Karpas-422 (cell line): ENCODE measurements around the gene CKM. TPM values are rescaled to one million over a fixed set of nuclear protein-coding genes. Genes with fewer than 3 reads are reported as not detected.

ENCODE experiments used
- DNase-seq: peaks from one replicate; pipeline ENCODE4 v3.0.0-alpha.2; 2015
- H2AFZ ChIP-seq: fragments of 200-600 bp; sonication (generic); 2 replicates; pipeline ENCODE4 v1.6.1; 2014; ENCODE audit warnings: antibody characterized with exemption, low read length, mixed read lengths
- H3K27ac ChIP-seq: fragments of 200-600 bp; sonication (generic); 2 replicates; pipeline ENCODE4 v1.5.1; 2014; ENCODE audit warnings: mild to moderate bottlenecking, low read length, moderate library complexity
- H3K27me3 ChIP-seq: fragments of 200-600 bp; sonication (generic); 2 replicates; pipeline ENCODE4 v1.6.1; 2014; ENCODE audit warnings: low read length, mixed read lengths
- H3K36me3 ChIP-seq: fragments of 200-600 bp; sonication (generic); 2 replicates; pipeline ENCODE4 v1.6.1; 2014; ENCODE audit warnings: low read length, mixed read lengths; ENCODE audit not compliant: insufficient read depth
- H3K4me1 ChIP-seq: fragments of 200-600 bp; sonication (generic); 2 replicates; pipeline ENCODE4 v1.6.1; 2014; ENCODE audit warnings: mild to moderate bottlenecking, low read length, mixed read lengths
- H3K4me2 ChIP-seq: fragments of 200-600 bp; sonication (generic); 2 replicates; pipeline ENCODE4 v1.6.1; 2014; ENCODE audit warnings: low read length, low read depth, mild to moderate bottlenecking; ENCODE audit not compliant: poor library complexity, severe bottlenecking
- H3K4me3 ChIP-seq: fragments of 200-600 bp; sonication (generic); 2 replicates; pipeline ENCODE4 v1.5.1; 2014; ENCODE audit warnings: mild to moderate bottlenecking, antibody characterized with exemption, low read length, mixed read lengths
- H3K79me2 ChIP-seq: fragments of 200-600 bp; sonication (generic); 2 replicates; pipeline ENCODE4 v1.6.1; 2014; ENCODE audit warnings: mild to moderate bottlenecking, low read length, mixed read lengths
- H3K9ac ChIP-seq: fragments of 200-600 bp; sonication (generic); 2 replicates; pipeline ENCODE4 v1.6.0; 2014; ENCODE audit warnings: low read length
- H3K9me2 ChIP-seq: fragments of 200-600 bp; sonication (generic), shearing (Covaris generic); replicated peaks from 2 replicates; pipeline ENCODE4 v1.6.0; 2014; ENCODE audit warnings: mild to moderate bottlenecking, low read length, moderate library complexity; ENCODE audit not compliant: insufficient read depth
- H3K9me3 ChIP-seq: fragments of 300-700, 200-600 bp; sonication (generic); 2 replicates; pipeline ENCODE4 v1.6.1; 2014; ENCODE audit warnings: low read length, mixed read lengths
- H4K20me1 ChIP-seq: fragments of 200-600 bp; sonication (generic); 2 replicates; pipeline ENCODE4 v1.6.1; 2014; ENCODE audit warnings: mild to moderate bottlenecking, antibody characterized with exemption, low read length, low read depth; ENCODE audit not compliant: insufficient read depth
- total RNA-seq: library from RNA; depleted of rRNA; stranded (reverse); fragments of >200 nt; shearing (Covaris generic); gene quantifications from 2 replicates; pipeline ENCODE4 v1.2.3, GENCODE V29; 2014; ENCODE audit warnings: low replicate concordance

Gene CKM
- total RNA-seq, 1 experiment from 2014 or later = not detected

DNA sequence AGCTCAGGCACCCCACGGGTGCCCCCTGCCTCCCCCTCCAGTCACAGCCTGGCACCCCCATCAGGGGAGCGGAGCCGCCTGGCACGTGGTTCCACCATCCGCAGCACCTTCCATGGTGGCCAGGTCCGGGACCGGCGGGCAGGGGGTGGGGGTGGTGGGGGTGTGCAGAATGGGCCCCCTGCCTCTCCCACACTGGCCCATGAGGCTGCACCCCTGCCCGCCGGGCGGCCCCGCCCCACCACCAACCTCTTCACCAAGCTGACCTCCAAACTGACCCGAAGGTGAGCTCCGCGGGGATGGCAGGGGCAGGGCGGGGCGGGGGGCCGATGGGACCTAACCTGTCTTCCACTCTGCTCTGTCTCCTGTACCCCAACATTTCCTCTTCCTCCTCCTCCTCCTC, 25.0 kb downstream of the CKM start:
- H3K36me3 ChIP-seq = no peaks in the 10 kb centered on the region; the same call in 1 of the 2 replicates
- H3K4me1 ChIP-seq = no peaks in the 10 kb centered on the region
- no peaks in the 10 kb centered on the region for H3K9me2 ChIP-seq
- H3K4me3 ChIP-seq = no peak overlapping the region
- no peak overlapping the region for H3K9ac ChIP-seq
- no peaks in the 10 kb centered on the region for H4K20me1 ChIP-seq
- H3K4me2 ChIP-seq = no peak overlapping the region
- H3K27ac ChIP-seq = no peak overlapping the region
- H2AFZ ChIP-seq = no peak overlapping the region
- DNase-seq = no peak
- H3K9me3 ChIP-seq = no peaks in the 10 kb centered on the region
- no peaks in the 10 kb centered on the region for H3K27me3 ChIP-seq
- H3K79me2 ChIP-seq = no peaks in the 10 kb centered on the region

DNA sequence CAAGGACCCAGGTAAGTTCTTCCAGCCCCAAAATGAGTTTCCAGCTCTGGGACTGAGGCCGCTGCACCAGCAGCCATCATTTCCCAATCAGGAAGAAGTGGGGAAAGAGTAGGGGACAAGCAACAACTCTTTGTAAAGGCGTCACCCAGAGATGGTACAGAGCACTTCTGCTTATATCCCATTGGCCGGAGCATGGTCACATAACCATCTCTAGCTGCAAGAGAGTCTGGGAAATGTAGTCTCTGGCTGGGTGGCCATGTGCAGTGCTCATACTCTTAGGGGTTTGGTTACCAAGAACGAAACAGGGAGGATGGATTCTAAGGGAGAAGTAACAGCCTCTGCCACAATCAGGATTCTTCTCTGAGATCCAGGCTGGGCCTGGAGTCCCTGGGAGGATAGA, 26.3 kb downstream of the CKM start:
- Histone ChIP-seq H3K9ac (no peak overlapping the region), H3K79me2 (no peaks in the 10 kb centered on the region), H3K4me2 (no peak overlapping the region), H3K27ac (no peak overlapping the region), H3K9me2 (no peaks in the 10 kb centered on the region), H3K36me3 (no peaks in the 10 kb centered on the region; the same call in 1 of the 2 replicates), H4K20me1 (no peaks in the 10 kb centered on the region), H3K4me3 (no peak overlapping the region), H3K27me3 (no peaks in the 10 kb centered on the region), H2AFZ (no peak overlapping the region), H3K9me3 (no peaks in the 10 kb centered on the region), H3K4me1 (no peaks in the 10 kb centered on the region)
- DNase-seq = no peak

GRCh38 chr19:45295873-45296272, 26.8 kb downstream of the CKM start:
- Histone ChIP-seq H3K4me1 (no peaks in the 10 kb centered on the region), H3K79me2 (no peaks in the 10 kb centered on the region), H3K4me2 (no peak overlapping the region), H3K4me3 (no peak overlapping the region), H3K9me2 (no peaks in the 10 kb centered on the region), H3K27ac (no peak overlapping the region), H3K27me3 (no peaks in the 10 kb centered on the region), H2AFZ (no peak overlapping the region), H3K9ac (no peak overlapping the region), H4K20me1 (no peaks in the 10 kb centered on the region), H3K9me3 (no peaks in the 10 kb centered on the region), H3K36me3 (no peaks in the 10 kb centered on the region; the same call in 1 of the 2 replicates)
- no peak for DNase-seq

- Histone ChIP-seq H3K9me2 (no peaks in the 10 kb centered on the region), H3K9me3 (no peaks in the 10 kb centered on the region), H4K20me1 (no peaks in the 10 kb centered on the region), H3K36me3 (no peaks in the 10 kb centered on the region; the same call in 1 of the 2 replicates), H3K4me2 (no peak overlapping the region), H3K4me1 (no peaks in the 10 kb centered on the region), H3K27me3 (no peaks in the 10 kb centered on the region), H3K9ac (no peak overlapping the region), H3K4me3 (no peak overlapping the region), H3K79me2 (no peaks in the 10 kb centered on the region), H3K27ac (no peak overlapping the region), H2AFZ (no peak overlapping the region)
- DNase-seq = no peak
These were observed 28.2 kb downstream of the CKM start for GRCh38 chr19:45294291-45295029.

DNA sequence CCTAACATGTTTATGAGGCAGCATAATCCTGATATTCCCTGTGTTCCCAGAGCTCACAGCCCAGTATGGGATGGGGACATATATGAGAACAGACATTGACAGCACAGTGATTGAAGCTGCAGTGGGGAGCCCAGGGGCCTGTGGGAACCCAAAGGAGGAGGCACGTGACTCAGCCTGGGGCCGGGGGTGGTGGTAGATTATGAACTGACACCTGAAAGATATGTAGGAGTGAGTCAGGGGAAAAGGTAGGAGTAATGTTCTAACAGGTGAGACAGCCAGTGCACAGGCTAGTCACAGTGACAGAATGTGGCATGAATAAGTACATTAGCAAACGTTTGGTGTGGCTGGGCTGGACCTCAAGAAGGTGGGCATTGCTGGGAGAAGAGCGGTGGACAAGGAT, 29.0 kb downstream of the CKM start:
- no peaks in the 10 kb centered on the region; the same call in 1 of the 2 replicates for H3K36me3 ChIP-seq
- H2AFZ ChIP-seq = no peak overlapping the region
- no peaks in the 10 kb centered on the region for H4K20me1 ChIP-seq
- H3K9me2 ChIP-seq = no peaks in the 10 kb centered on the region
- no peak overlapping the region for H3K9ac ChIP-seq
- no peaks in the 10 kb centered on the region for H3K27me3 ChIP-seq
- no peak for DNase-seq
- no peaks in the 10 kb centered on the region for H3K4me1 ChIP-seq
- no peaks in the 10 kb centered on the region for H3K79me2 ChIP-seq
- H3K4me2 ChIP-seq = no peak overlapping the region
- no peaks in the 10 kb centered on the region for H3K9me3 ChIP-seq
- H3K27ac ChIP-seq = no peak overlapping the region
- H3K4me3 ChIP-seq = no peak overlapping the region

DNA sequence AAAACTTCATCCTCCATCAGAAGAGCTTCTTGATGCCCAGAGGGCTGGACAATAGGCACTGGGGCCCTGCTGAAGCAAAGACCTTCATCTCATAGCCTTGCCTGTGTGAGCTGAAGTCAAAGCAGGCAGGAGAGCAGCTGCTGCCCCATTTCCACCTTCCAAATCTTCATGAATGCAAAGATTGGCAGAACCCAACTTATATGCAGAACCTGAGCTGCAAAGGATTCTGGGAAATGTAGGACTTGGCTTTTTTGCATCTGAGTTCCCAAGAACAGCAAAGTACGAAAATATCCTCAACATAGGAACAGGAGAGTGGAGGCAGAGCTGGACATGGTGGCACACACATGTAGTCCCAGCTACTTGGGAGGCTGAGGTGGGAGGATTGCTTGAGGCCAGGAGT, 30.8 kb downstream of the CKM start:
- no peaks in the 10 kb centered on the region for H3K27me3 ChIP-seq
- no peak overlapping the region for H2AFZ ChIP-seq
- H3K9me3 ChIP-seq = no peaks in the 10 kb centered on the region
- no peak overlapping the region for H3K4me3 ChIP-seq
- no peak overlapping the region for H3K4me2 ChIP-seq
- no peaks in the 10 kb centered on the region; the same call in 1 of the 2 replicates for H3K36me3 ChIP-seq
- no peaks in the 10 kb centered on the region for H3K4me1 ChIP-seq
- H3K27ac ChIP-seq = no peak overlapping the region
- no peaks in the 10 kb centered on the region for H3K79me2 ChIP-seq
- no peak overlapping the region for H3K9ac ChIP-seq
- H4K20me1 ChIP-seq = no peaks in the 10 kb centered on the region
- H3K9me2 ChIP-seq = no peaks in the 10 kb centered on the region
- no peak for DNase-seq

- Histone ChIP-seq H3K79me2 (no peaks in the 10 kb centered on the region), H4K20me1 (no peaks in the 10 kb centered on the region), H3K9me3 (no peaks in the 10 kb centered on the region), H3K9me2 (no peaks in the 10 kb centered on the region), H3K27me3 (no peaks in the 10 kb centered on the region), H3K4me3 (no peak overlapping the region), H3K36me3 (no peaks in the 10 kb centered on the region; the same call in 1 of the 2 replicates), H3K27ac (no peak overlapping the region), H3K4me1 (no peaks in the 10 kb centered on the region), H3K9ac (no peak overlapping the region), H2AFZ (no peak overlapping the region), H3K4me2 (no peak overlapping the region)
- no peak for DNase-seq
These were observed 32.2 kb downstream of the CKM start for GRCh38 chr19:45290381-45290931.

- no peak overlapping the region for H3K9ac ChIP-seq
- H3K4me2 ChIP-seq = no peak overlapping the region
- no peak overlapping the region for H3K4me3 ChIP-seq
- DNase-seq = no peak
- peaks cover 9% of the 10 kb centered on the region; the same call in 1 of the 2 replicates for H3K36me3 ChIP-seq
- H3K9me2 ChIP-seq = no peaks in the 10 kb centered on the region
- H3K79me2 ChIP-seq = no peaks in the 10 kb centered on the region
- no peaks in the 10 kb centered on the region for H3K9me3 ChIP-seq
- no peaks in the 10 kb centered on the region for H3K4me1 ChIP-seq
- no peak overlapping the region for H3K27ac ChIP-seq
- no peaks in the 10 kb centered on the region for H4K20me1 ChIP-seq
- no peaks in the 10 kb centered on the region for H3K27me3 ChIP-seq
- H2AFZ ChIP-seq = no peak overlapping the region
These were observed 39.1 kb downstream of the CKM start for GRCh38 chr19:45283443-45284033.
